Measurements from ENCODE around the gene MTCL3.

Gene MTCL3

DNA sequence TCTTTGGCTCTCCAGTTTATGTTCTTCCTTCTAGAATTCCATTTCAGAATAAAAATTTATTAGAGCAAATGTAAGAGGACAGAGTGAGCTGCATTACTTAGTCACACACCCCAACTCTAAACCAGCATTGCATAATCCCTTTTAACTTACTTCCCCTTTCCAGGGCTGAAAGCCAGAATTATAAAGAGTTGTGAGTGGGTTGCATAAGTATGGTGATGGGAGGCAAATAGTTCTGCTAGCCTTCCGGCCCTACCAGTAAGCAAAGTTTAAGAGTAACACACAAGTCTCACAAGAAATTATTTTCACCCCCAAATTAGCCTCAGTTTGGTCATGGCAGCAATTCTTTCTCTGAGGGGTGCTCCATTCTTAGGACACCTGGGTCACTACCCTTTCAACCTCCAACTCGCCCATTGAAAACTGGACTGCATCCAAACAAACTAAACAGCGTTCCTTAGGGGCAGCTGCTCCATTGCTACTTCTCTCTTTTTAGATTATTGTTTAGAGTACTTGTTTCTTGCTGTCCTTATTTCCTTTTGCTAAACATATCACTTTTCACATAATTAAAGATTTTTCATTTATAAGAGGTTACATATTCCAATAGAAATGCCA lies 61.6 kb downstream of the MTCL3 start:
- H3K4me3 ChIP-seq: peak overlapping the region in 1 of 2 donors; percentile 53
- no peaks in the 10 kb centered on the region for H3K27me3 ChIP-seq
- H3K36me3 ChIP-seq: no peaks in the 10 kb centered on the region
- H3K27ac ChIP-seq: peak overlapping the region; percentile 81 to 84
- H3K4me1 ChIP-seq: peaks cover 0 to 28% (median 9%) of the 10 kb centered on the region in 4 donors
- TF ChIP-seq, protein P1, sequence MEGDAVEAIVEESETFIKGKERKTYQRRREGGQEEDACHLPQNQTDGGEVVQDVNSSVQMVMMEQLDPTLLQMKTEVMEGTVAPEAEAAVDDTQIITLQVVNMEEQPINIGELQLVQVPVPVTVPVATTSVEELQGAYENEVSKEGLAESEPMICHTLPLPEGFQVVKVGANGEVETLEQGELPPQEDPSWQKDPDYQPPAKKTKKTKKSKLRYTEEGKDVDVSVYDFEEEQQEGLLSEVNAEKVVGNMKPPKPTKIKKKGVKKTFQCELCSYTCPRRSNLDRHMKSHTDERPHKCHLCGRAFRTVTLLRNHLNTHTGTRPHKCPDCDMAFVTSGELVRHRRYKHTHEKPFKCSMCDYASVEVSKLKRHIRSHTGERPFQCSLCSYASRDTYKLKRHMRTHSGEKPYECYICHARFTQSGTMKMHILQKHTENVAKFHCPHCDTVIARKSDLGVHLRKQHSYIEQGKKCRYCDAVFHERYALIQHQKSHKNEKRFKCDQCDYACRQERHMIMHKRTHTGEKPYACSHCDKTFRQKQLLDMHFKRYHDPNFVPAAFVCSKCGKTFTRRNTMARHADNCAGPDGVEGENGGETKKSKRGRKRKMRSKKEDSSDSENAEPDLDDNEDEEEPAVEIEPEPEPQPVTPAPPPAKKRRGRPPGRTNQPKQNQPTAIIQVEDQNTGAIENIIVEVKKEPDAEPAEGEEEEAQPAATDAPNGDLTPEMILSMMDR (IDR thresholded peaks at IDR 0.05): no peak
- DNase-seq: no peak
- intact Hi-C loops (cut with DNase I; ENCODE audit: low total_unique reads): no loop called here
- H3K9me3 ChIP-seq: no peaks in the 10 kb centered on the region

DNA sequence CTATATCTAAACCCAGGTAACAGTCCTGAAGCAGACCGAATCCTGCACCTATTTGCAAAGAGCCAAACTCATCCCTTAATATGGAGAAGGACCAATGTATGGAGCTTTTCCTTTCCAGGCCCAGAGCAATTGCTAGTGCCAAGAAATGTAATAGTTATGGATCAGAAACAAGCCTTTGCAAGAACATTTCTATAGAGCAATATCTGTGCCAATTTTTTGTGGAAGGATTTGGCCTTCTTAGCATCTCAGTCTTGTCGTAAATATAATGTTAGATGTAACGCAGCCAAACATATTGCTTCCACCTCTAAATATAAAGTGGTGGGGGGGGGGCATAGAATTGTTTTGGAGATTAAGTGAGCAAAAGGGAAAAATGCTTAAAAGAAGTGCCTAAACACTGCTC lies 62.7 kb downstream of the MTCL3 start:
- intact Hi-C loops (cut with DNase I; ENCODE audit: low total_unique reads): no loop called here
- no peak for DNase-seq
- TF ChIP-seq, protein P1 (IDR thresholded peaks at IDR 0.05): no peak
- Histone ChIP-seq H3K4me1 (peaks cover 0 to 26% (median 9%) of the 10 kb centered on the region in 4 donors), H3K27ac (no peak overlapping the region), H3K9me3 (no peaks in the 10 kb centered on the region), H3K27me3 (no peaks in the 10 kb centered on the region), H3K36me3 (no peaks in the 10 kb centered on the region), H3K4me3 (no peak overlapping the region)

DNA sequence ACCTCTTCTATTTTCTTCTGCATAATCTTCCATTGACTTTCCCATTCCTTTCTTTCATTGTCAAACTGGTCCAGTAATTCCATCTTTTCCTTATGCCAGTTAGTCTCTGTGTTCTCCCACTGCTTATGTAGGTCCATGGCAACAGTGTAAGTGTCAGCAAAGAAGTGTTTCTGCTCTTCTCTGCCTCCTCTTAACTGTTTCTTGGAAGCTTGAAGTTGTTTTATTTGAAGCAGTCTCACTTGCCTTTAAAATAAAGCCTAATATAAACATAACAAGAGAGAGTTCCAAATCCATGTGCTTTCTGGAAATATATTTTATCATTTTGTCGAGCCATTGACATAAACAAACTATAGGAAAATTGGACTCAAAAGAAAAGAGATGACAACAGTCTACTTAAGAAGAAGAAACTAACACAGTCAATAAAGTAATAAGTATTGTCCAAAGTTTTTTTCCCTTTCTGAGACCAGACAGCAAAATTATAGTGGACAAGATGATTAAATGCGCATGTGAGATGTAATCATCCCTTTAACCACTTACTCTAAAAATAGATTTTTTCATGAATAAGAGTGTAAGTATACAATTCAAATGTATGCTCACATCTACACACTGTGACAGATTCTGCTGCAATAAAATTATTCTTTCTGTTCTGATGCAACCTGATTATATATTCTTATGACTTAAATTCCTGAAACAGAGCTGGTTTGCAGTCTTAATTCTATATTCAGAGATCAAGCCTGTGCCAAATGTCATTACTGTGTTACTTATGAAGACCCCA lies 65.1 kb downstream of the MTCL3 start:
- H3K27me3 ChIP-seq: no peaks in the 10 kb centered on the region
- H3K4me3 ChIP-seq: no peak overlapping the region
- peaks cover 0 to 5% (median 0%) of the 10 kb centered on the region in 3 donors for H3K36me3 ChIP-seq
- peaks cover 0 to 18% (median 5%) of the 10 kb centered on the region in 4 donors for H3K4me1 ChIP-seq
- H3K9me3 ChIP-seq: no peaks in the 10 kb centered on the region
- H3K27ac ChIP-seq: no peak overlapping the region
- TF ChIP-seq, protein P1 (IDR thresholded peaks at IDR 0.05): no peak
- DNase-seq: no peak
- intact Hi-C loops (cut with DNase I; ENCODE audit: low total_unique reads): no loop called here

DNA sequence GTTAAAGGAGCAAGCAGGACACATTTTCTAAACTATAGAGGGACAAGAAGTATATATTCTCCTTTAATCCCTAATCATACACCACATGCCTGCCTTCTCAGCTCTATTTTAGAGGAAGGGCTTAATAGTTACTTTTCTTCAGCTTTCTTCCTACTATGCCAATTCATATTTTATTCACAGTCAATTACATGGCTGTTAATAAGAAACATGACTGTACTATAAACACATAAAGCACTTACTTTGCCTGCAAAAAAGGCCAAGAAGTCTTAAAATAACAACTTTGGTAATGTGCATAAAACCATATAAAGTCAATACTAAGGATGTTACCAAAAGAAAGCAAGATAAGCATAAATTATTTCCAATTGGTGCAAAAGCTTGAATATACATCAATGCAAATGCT lies 66.3 kb downstream of the MTCL3 start:
- H3K27me3 ChIP-seq: no peaks in the 10 kb centered on the region
- H3K9me3 ChIP-seq: no peaks in the 10 kb centered on the region
- TF ChIP-seq, protein P1 (IDR thresholded peaks at IDR 0.05): no peak
- no peak for DNase-seq
- intact Hi-C loops (cut with DNase I; ENCODE audit: low total_unique reads): no loop called here
- no peak overlapping the region for H3K4me3 ChIP-seq
- H3K27ac ChIP-seq: no peak overlapping the region
- H3K4me1 ChIP-seq: peaks cover 0 to 10% (median 3%) of the 10 kb centered on the region in 4 donors
- H3K36me3 ChIP-seq: peaks cover 0 to 5% (median 0%) of the 10 kb centered on the region in 3 donors

DNA sequence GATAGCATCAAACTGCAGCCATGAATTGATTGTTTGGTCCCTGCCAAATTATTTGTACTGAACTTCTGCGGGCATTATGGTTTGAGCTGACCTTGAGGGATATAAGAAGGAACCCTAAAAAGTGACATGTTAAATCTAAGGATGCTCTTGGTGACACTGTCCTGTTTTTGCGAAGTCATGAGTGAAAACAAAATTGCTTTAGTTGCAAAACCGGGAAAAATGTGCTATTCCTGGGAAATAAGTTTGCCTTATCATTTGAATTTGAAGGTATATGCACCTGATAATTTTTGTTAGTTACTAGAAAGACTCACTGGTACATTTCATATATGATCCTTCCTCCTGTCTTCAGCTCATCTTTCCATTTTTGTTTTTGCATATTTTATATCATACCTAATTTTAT lies 67.7 kb downstream of the MTCL3 start:
- H3K27ac ChIP-seq: no peak overlapping the region
- H3K9me3 ChIP-seq: no peaks in the 10 kb centered on the region
- H3K4me1 ChIP-seq: no peaks in the 10 kb centered on the region
- no peak overlapping the region for H3K4me3 ChIP-seq
- TF ChIP-seq, protein P1 (IDR thresholded peaks at IDR 0.05): no peak
- DNase-seq: no peak
- H3K36me3 ChIP-seq: peaks cover 0 to 15% (median 0%) of the 10 kb centered on the region in 3 donors
- intact Hi-C loops (cut with DNase I; ENCODE audit: low total_unique reads): no loop called here
- no peaks in the 10 kb centered on the region for H3K27me3 ChIP-seq
